ENCODE data around the gene FCER2.

The FCER2 gene

GRCh38 chr19:7732045-7732444 is 30.1 kb upstream of the FCER2 start, which contains the start of gene CLEC4G:
Gene CLEC4G, minus strand, starts transcription at chr19:7732110. Its CDS starts 8 bp downstream, at chr19:7732102.
- DNase-seq: no peak

GRCh38 chr19:7731615-7732014 is 29.7 kb upstream of the FCER2 start:
- DNase-seq: no peak

DNA sequence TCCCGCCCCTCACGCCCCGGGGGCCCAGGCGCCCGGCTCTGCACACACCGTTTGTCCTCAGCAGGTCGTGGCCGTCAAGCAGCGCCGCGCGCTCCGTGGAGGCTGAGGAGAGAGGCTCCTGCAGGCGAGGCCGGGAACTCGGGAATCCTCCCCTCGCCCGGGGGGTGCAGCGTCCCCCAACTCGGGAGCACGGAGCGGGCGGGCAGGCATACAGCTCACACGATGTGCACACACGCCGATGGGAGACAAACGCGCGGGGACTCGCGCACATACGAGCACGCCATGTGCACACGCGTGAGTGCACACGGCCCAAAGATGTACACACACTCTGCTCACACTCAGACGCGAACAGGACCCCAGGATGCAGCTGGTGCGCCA is 29.3 kb upstream of the FCER2 start:
- DNase-seq: no peak

GRCh38 chr19:7730286-7731217 is 28.6 kb upstream of the FCER2 start:
- no peak for DNase-seq

- no peak for DNase-seq
These were observed 27.9 kb upstream of the FCER2 start for GRCh38 chr19:7729831-7730285.

- peak; percentile 28 for DNase-seq
These were observed 27.3 kb upstream of the FCER2 start for GRCh38 chr19:7729211-7729610.

DNA sequence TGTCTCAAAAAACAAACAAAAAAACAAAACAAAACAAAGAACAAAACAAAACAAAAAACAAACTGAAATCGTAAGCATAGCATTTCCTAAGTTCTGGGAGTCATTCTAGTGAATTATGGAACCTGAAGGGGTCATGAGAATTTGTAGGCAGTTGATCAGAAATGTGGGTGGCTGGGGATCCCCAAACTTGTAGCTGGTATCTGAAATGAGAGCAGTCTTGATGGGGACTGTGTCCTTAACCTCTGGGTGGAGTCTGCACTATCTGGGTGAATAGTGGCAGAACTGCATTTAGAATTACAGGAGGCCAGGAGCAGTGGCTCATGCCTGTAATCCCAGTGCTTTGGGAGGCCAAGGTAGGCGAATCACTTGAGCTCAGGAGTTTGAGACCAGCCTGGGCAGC is 23.9 kb upstream of the FCER2 start:
- no peak for DNase-seq

DNA sequence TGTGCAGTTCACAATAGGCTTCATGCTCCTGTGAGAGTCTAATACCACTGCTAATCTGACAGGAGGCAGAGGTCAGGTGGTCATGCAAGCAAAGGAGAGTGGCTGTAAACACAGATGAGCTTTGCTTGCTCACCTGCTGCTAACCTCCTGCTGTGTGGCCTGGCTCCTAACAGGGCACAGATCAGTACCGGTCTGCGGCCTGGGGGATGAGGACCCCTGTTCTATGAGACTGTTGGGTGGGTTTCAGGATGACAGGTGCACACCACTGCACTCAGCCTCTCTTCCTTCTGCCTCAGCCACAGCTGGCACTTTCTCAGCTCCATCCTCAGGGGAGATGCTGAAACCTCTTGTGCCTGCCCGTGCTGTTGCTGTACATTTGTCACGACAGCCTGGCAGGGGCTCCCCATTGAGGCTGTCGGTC is 20.3 kb upstream of the FCER2 start:
- DNase-seq: no peak

DNA sequence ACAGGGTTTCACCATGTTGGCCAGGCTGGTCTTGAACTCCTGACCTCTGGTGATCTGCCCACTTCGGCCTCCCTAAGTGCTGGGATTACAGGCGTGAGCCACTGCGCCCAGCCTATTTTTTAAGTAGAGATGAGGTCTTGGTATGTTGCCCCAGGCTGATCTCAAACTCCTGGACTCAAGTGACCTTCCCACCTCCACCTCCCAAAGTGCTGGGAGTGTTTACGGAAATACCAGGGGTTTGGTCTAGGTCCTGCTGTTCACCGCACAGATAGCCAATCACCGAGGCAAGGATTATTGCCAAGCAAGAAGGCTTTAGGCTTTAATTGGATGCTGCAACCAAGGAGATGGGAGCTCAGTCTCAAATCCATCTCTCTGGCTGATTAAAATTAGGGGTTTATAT is 18.4 kb upstream of the FCER2 start:
- DNase-seq: no peak

DNA sequence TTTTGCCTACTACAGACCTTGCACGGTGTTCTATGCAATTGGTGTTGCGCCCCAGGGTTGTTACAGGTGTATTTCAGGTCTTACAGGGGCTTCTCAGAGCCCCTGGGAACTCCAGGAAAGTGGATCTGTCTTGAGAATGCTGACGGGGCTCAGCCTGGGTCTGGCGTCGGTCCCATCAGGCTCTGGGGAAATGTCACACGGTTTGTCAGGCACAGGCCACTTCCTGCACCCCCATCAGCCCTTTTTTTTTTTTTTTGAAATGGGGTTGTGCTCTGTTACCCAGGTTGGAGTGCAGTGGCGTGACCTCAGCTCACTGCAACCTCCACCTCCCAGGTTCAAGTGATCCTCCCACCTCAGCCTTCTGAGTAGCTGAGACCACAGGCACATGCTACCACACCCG is 16.7 kb upstream of the FCER2 start:
- DNase-seq: peak; percentile 27

GRCh38 chr19:7716762-7717161 is 14.8 kb upstream of the FCER2 start:
- DNase-seq: no peak

GRCh38 chr19:7715671-7716070 is 13.7 kb upstream of the FCER2 start:
- no peak for DNase-seq

GRCh38 chr19:7710616-7711015 is 8.7 kb upstream of the FCER2 start:
- peak; percentile 28 for DNase-seq

- no peak for DNase-seq
These were observed 8.1 kb upstream of the FCER2 start for GRCh38 chr19:7709932-7710460.

DNA sequence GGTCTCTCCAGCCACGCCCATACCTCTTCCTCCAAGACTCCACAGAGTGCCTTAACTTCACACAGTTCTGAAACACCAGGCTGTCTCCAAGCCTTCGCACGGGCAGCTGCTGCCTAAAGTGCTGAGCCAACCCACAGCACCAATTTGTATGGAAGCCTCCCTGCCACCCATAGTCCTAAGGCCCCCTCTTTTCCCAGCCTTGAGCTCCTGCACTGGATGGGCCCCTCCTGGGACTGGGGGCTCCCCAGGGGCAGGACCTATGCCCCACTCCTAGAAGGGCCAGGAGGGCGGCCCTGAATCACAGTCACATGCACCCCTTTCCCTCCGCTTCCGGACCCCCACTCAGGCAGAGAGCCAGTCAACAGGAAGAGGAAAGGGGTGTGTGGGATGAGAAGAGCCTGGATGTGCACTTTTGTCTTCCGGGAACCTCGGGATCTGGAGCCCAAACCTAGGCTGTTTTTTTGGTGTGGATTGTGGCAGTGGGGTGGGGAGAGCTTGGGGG is 5.1 kb upstream of the FCER2 start:
- DNase-seq: no peak

DNA sequence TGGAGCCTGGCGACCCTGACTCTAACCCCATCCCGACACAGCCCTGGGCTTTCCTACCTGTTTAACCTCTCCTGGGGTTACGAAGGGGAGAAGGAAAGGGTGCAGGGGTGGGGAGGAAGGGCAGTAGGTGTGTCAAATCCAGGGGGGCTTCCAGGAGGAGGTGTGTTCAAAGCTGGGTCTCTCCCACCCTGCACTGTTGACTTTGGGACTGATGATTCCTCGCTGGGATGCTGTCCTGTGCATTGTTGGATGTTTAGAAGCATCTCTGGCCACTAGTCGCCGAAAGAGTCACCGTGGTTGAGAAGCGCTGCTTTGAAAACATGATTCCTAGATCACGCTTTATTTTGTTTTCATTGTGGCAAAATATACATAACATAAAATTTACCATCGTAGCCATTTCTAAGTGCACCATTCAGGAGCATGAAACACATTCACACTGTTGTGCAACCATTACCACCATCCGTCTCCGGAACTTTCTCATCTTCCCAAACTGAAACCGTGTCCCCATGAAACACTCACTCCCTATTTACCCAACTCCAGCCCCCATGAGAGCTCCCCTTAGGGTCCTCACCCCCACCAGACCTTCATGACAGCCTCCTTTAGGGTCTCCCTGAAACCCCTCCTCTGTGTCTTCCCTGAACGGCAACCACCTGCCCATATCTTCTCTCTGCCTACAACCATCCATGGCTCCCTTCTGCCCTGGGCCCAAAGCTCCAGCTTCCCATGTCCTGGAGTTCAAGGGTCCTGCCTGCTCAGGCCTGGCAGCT is 4.4 kb upstream of the FCER2 start:
- DNase-seq: no peak

DNA sequence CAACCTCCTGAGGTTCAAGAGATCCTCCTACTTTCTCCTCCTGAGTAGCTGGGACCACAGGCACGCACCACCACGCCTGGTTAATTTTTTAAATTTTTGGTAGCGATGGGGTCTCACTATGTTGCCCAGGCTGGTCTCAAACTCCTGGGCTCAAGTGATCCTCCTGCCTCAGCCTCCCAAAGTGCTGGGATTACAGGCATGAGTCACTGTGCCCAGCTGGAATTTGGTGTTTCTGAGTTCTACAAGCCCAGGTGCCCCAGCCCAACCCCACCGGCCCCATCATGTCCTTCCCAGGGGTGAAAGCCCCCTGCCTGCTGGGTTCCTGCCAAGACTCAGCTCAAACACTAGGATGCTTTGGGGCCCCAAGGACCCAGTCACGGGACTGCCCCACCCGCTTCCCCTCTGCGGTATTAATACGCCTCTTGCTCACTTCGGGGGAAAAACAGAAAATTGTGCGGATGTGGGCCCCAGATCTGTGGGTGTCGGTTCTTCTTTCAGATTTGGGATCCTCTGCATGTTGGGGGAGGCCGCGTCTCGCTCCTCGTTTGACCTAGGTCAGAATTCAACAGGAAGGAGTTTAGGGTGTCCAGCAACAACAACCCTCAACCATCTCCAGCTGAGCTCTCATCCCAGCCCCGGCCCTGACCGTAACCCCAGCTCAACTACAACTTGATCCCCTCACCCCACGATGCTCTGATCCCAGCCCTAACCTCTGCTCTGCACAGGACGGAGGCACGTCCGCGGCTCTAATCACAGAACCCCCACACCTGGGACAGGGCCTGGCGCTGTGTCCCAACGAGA is 3.7 kb upstream of the FCER2 start:
- peak; percentile 85 for DNase-seq

- DNase-seq: no peak
These were observed 2.5 kb upstream of the FCER2 start for GRCh38 chr19:7704280-7705060.

- DNase-seq: no peak
These were observed 1.4 kb upstream of the FCER2 start for GRCh38 chr19:7703332-7703731.

DNA sequence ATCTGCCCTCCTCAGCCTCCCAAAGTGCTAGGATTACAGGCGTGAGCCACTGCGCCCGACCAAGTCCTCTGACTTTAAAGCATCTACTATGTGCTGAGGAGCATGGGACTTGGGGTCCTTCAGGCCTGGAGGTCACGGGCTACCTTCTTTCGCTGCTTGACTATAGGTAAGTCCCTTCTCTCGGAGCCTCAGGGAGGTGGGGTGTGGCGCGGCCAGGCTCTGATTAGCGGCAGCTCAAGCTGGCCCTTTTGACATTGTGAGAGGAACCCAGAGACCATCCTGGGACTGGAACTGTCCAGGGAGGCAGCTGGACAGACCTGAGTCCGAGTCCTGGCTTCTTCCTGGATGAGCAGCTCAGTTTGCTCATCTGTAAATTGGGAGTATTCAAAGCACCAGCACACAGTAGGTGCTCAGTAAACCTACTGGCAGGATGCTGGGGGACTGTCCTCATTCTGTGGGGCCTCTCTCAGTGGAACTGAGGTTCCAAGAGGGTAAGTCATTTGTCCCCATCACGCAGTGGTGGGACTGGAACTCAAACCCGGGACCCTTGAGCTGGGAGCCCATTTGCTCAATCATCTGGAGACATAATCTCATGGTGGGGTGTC is 780 bp downstream of the FCER2 start:
- no peak for DNase-seq

Measured in hematopoietic multipotent progenitor cell treated with erythropoietin and hydrocortisone succinate and interleukin-3 and kit ligand, for 4 days (in vitro differentiated cells).